Chondrocyte (in vitro differentiated cells): ENCODE data around the gene ATXN7L1. TPM values are rescaled to one million over a fixed set of nuclear protein-coding genes. Genes with fewer than 3 reads are reported as not detected.

Experiments
- DNase-seq: peaks from one replicate; pipeline ENCODE4 v3.0.0; 2021; ENCODE audit warnings: mixed read lengths, low spot score
- H3K27ac Mint-ChIP-seq: one replicate; pipeline ENCODE4 v1.8.0; 2021; ENCODE audit warnings: mild to moderate bottlenecking, moderate library complexity, mixed read lengths; ENCODE audit not compliant: unreplicated experiment
- H3K27me3 Mint-ChIP-seq: 2 replicates; pipeline ENCODE4 v1.8.0; 2021; ENCODE audit warnings: low read depth, mixed read lengths
- H3K36me3 Mint-ChIP-seq: 2 replicates; pipeline ENCODE4 v1.8.0; 2021; ENCODE audit warnings: low read depth, mixed read lengths
- H3K4me1 Mint-ChIP-seq: 2 replicates; pipeline ENCODE4 v1.8.0; 2021; ENCODE audit warnings: low read depth, mild to moderate bottlenecking, mixed read lengths
- H3K4me3 Mint-ChIP-seq: one replicate; pipeline ENCODE4 v1.8.0; 2021; ENCODE audit warnings: mild to moderate bottlenecking, moderate library complexity, mixed read lengths; ENCODE audit not compliant: unreplicated experiment
- H3K9me3 Mint-ChIP-seq: 2 replicates; pipeline ENCODE4 v1.8.0; 2021; ENCODE audit warnings: low read depth, mixed read lengths
- CTCF ChIP-seq: fragments of 200-600 bp; sonication (generic); IDR thresholded peaks from 2 replicates; pipeline ENCODE4 v1.5.0; 2021; ENCODE audit warnings: antibody characterized with exemption, mild to moderate bottlenecking, moderate library complexity
- total RNA-seq: library from RNA; stranded (reverse); gene quantifications from 3 replicates; pipeline ENCODE4 v1.2.1, GENCODE V29; 2021

ATXN7L1 gene
- total RNA-seq, 1 donor from 2014 or later, result 6.4 TPM

GRCh38 chr7:105819559-105819958 lies 56.8 kb downstream of the ATXN7L1 start:
- H3K27me3 Mint-ChIP-seq, result no peaks in the 10 kb centered on the region

GRCh38 chr7:105816954-105817615 lies 59.3 kb downstream of the ATXN7L1 start:
- Mint-ChIP-seq H3K36me3 (peaks cover 10% of the 10 kb centered on the region), H3K4me1 (peaks cover 19% of the 10 kb centered on the region), H3K27ac (no peak overlapping the region), H3K9me3 (no peaks in the 10 kb centered on the region), H3K27me3 (no peaks in the 10 kb centered on the region), H3K4me3 (no peak overlapping the region)
- no peak for DNase-seq
- no peak for TF ChIP-seq CTCF

More at GRCh38 chr7:105819559-105819958, 56.8 kb downstream of the ATXN7L1 start:
- H3K36me3 Mint-ChIP-seq, result peaks cover 2% of the 10 kb centered on the region
- no peak overlapping the region for H3K27ac Mint-ChIP-seq
- H3K4me3 Mint-ChIP-seq, result no peak overlapping the region
- no peak for DNase-seq
- H3K9me3 Mint-ChIP-seq, result peaks cover 4% of the 10 kb centered on the region
- H3K4me1 Mint-ChIP-seq, result peaks cover 19% of the 10 kb centered on the region
- no peak for TF ChIP-seq CTCF

- Mint-ChIP-seq H3K27ac (no peak overlapping the region), H3K4me1 (peaks cover 19% of the 10 kb centered on the region)
Measured at GRCh38 chr7:105816266-105816843, 60.0 kb downstream of the ATXN7L1 start.

GRCh38 chr7:105815576-105815975 lies 60.8 kb downstream of the ATXN7L1 start:
- no peak for DNase-seq
- Mint-ChIP-seq H3K27ac (no peak overlapping the region), H3K36me3 (peaks cover 8% of the 10 kb centered on the region), H3K9me3 (no peaks in the 10 kb centered on the region), H3K4me3 (no peak overlapping the region), H3K27me3 (no peaks in the 10 kb centered on the region), H3K4me1 (peaks cover 19% of the 10 kb centered on the region)
- TF ChIP-seq CTCF, result no peak

More at GRCh38 chr7:105816266-105816843, 60.0 kb downstream of the ATXN7L1 start:
- Mint-ChIP-seq H3K36me3 (peaks cover 9% of the 10 kb centered on the region), H3K27me3 (no peaks in the 10 kb centered on the region), H3K9me3 (no peaks in the 10 kb centered on the region), H3K4me3 (no peak overlapping the region)
- no peak for DNase-seq
- TF ChIP-seq CTCF, result no peak

GRCh38 chr7:105814481-105814880 lies 61.9 kb downstream of the ATXN7L1 start:
- Mint-ChIP-seq H3K36me3 (peaks cover 8% of the 10 kb centered on the region), H3K4me3 (no peak overlapping the region), H3K27ac (no peak overlapping the region), H3K4me1 (peaks cover 19% of the 10 kb centered on the region), H3K27me3 (no peaks in the 10 kb centered on the region), H3K9me3 (no peaks in the 10 kb centered on the region)
- no peak for TF ChIP-seq CTCF
- no peak for DNase-seq
